BE2C (cell line): ENCODE measurements around the gene IMPA2.

ENCODE experiments used
- DNase-seq: peaks from one replicate; pipeline ENCODE4 v3.0.0-alpha.2; 2020
- H3K27me3 ChIP-seq: fragments of 250-450 bp; sonication (Bioruptor Pico); 2 replicates; pipeline ENCODE4 v1.5.1; 2020; ENCODE audit warnings: mild to moderate bottlenecking
- H3K36me3 ChIP-seq: fragments of 250-450 bp; sonication (Bioruptor Pico); 2 replicates; pipeline ENCODE4 v1.5.1; 2020; ENCODE audit warnings: mild to moderate bottlenecking
- H3K4me1 ChIP-seq: fragments of 250-450 bp; sonication (Bioruptor Pico); 2 replicates; pipeline ENCODE4 v1.5.1; 2020
- H3K4me3 ChIP-seq: 2 replicates; pipeline ENCODE4 v1.5.1; 2011; ENCODE audit warnings: low read depth, low read length
- H3K9me3 ChIP-seq: fragments of 250-450 bp; sonication (Bioruptor Pico); 2 replicates; pipeline ENCODE4 v1.5.1; 2020
- CTCF ChIP-seq: IDR thresholded peaks from 2 replicates; pipeline ENCODE4 v1.5.1; 2012; ENCODE audit warnings: mild to moderate bottlenecking, low read depth, low read length

Gene IMPA2

GRCh38 chr18:11986061-11986460 is 4.8 kb downstream of the IMPA2 start:
- peaks cover 11% of the 10 kb centered on the region for H3K27me3 ChIP-seq
- DNase-seq, result no peak
- no peak for TF ChIP-seq CTCF
- no peaks in the 10 kb centered on the region for H3K9me3 ChIP-seq
- H3K4me1 ChIP-seq, result no peaks in the 10 kb centered on the region
- H3K4me3 ChIP-seq, result no peak overlapping the region
- H3K36me3 ChIP-seq, result no peaks in the 10 kb centered on the region

- no peak for TF ChIP-seq CTCF
- Histone ChIP-seq H3K4me3 (no peak overlapping the region), H3K36me3 (no peaks in the 10 kb centered on the region), H3K27me3 (peaks cover 4% of the 10 kb centered on the region), H3K9me3 (no peaks in the 10 kb centered on the region), H3K4me1 (no peaks in the 10 kb centered on the region)
- DNase-seq, result no peak
Observed at GRCh38 chr18:11987527-11987926, 6.2 kb downstream of the IMPA2 start.

GRCh38 chr18:11989174-11989573 is 7.9 kb downstream of the IMPA2 start:
- H3K36me3 ChIP-seq, result no peaks in the 10 kb centered on the region
- H3K4me3 ChIP-seq, result no peak overlapping the region
- H3K4me1 ChIP-seq, result no peaks in the 10 kb centered on the region
- H3K9me3 ChIP-seq, result no peaks in the 10 kb centered on the region
- H3K27me3 ChIP-seq, result no peaks in the 10 kb centered on the region
- no peak for DNase-seq
- no peak for TF ChIP-seq CTCF

- Histone ChIP-seq H3K36me3 (no peaks in the 10 kb centered on the region), H3K9me3 (no peaks in the 10 kb centered on the region), H3K4me1 (no peaks in the 10 kb centered on the region), H3K4me3 (no peak overlapping the region), H3K27me3 (no peaks in the 10 kb centered on the region)
- no peak for TF ChIP-seq CTCF
- DNase-seq, result no peak
Observed at GRCh38 chr18:11989966-11990380, 8.7 kb downstream of the IMPA2 start.

- TF ChIP-seq CTCF, result no peak
- Histone ChIP-seq H3K9me3 (no peaks in the 10 kb centered on the region), H3K4me1 (no peaks in the 10 kb centered on the region), H3K27me3 (no peaks in the 10 kb centered on the region), H3K4me3 (no peak overlapping the region), H3K36me3 (no peaks in the 10 kb centered on the region)
- no peak for DNase-seq
Observed at GRCh38 chr18:11990539-11990938, 9.2 kb downstream of the IMPA2 start.

GRCh38 chr18:11991021-11991795 is 9.9 kb downstream of the IMPA2 start:
- TF ChIP-seq CTCF, result no peak

More at GRCh38 chr18:11991021-11991795, 9.9 kb downstream of the IMPA2 start:
- DNase-seq, result no peak
- H3K9me3 ChIP-seq, result no peaks in the 10 kb centered on the region
- H3K27me3 ChIP-seq, result no peaks in the 10 kb centered on the region
- no peaks in the 10 kb centered on the region for H3K36me3 ChIP-seq
- H3K4me1 ChIP-seq, result no peaks in the 10 kb centered on the region
- no peak overlapping the region for H3K4me3 ChIP-seq
